Central memory CD4-positive, alpha-beta T cell (primary cell): ENCODE results near the gene BRCA1.
"Not testable (repeated sequence)": the region's sequence is repeated elsewhere in the genome, so short reads cannot be mapped to it uniquely, and the experiment has no call there.

Experiments used
- DNase-seq: peaks from one replicate; pipeline ENCODE4 v3.0.0; 2022

BRCA1 gene

GRCh38 chr17:43000894-43001293, 124.3 kb downstream of the BRCA1 start:
- DNase-seq, result not testable (repeated sequence)

- no peak for DNase-seq
These were observed 126.1 kb downstream of the BRCA1 start for GRCh38 chr17:42999003-42999525.

DNA sequence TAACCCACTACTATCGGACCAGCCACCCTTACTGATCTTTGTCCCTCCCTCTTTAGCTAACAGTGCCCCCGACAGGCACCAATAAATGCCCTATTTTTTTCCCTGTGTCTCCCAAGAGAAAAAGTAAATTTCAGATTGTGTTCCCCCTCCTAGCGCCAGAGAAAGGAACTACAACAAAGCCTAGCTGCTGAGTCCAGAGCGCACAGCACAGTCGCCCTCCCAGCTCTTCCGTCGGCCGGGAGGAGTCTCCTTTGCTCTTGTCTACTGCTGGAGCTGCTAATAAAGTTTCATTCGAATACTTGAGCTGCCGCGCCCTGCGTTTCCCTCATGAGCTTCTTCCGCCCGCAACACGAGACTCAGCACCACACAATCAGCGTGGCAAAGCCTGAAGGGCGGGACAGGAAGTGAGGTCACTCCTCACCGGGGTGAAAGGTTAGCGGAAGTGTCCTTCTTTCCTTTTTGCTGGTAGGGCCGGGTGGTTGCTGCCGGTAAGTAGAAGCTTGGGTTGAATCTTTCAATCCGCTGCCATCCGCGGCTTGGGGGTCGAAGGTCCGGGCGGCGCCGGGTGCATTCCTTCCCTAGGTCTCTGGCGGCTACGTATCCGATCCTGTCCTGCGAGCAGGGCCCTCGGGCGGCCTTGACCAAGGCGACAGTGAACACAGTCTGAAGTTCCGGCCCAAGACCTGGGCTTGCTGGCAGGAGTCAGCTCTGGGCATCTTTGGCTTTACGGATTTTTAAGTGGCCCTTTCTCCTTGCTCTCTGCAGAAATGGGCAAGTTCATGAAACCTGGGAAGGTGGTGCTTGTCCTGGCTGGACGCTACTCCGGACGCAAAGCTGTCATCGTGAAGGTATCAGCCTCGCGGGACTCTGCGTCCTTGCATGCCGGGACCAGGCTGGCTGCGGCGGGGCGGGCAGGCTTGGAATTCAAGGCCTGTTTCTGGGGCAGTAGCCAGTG, 126.9 kb downstream of the BRCA1 start, which contains the start of gene RPL27:
Gene RPL27 (plus strand): TSS at position 436 of the 955 bp plus-strand sequence. CDS start 332 bp downstream, at position 768.
- peak; percentile 98 for DNase-seq

DNA sequence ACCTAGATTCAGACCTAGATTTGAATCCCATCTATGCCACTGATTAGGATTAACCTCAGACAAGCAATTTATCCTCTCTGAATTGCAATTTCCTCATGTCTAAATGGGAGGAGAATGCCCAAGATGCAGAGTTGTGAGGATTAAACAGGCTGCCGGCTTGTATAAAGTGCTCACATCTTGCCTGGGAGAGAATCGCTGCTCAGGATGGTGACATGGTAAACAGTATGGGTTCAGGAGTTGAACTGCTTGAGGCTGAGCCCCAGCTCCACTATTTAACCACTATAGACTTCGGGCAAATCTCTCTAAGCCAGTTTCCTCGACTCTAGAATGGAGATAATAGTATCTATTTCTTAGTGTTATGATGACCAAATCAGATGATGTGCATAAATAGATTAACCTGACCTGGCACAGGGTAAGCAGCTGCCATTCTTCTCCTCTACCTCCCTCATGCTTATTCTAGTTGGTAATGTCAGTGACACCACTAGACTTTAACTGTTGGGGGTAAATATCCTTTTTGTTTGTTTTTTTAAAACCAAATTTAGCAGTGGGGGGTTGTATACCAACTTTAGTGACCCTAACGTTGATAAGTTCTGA, 127.7 kb downstream of the BRCA1 start:
- DNase-seq, result no peak
